Gastroesophageal sphincter (tissue), 3 donors: ENCODE data around the gene SEMA3F.

Experiments used
- CTCF ChIP-seq, 4 experiments: fragments of 200-600 bp in 2 of 4; fragments of 450-650 bp in 2 of 4; sonication (generic) in 1 of 4; IDR thresholded peaks; one replicate each; pipeline ENCODE4 v1.5.1; 2017 to 2019; ENCODE audit warnings: antibody characterized with exemption in 4 of 4, mild to moderate bottlenecking in 2 of 4, moderate library complexity in 2 of 4
- EP300 ChIP-seq: sonication (generic); formaldehyde crosslinking; IDR thresholded peaks from one replicate; pipeline ENCODE4 v1.6.1; 2017; ENCODE audit warnings: antibody characterized with exemption, mild to moderate bottlenecking

- TF ChIP-seq CTCF (IDR thresholded peaks at IDR 0.05) (no peak), EP300 (no peak)
These were observed 12.7 kb downstream of the SEMA3F start for GRCh38 chr3:50167841-50168209.
